C1 segment of cervical spinal cord (tissue), 14 donors: ENCODE results near the gene SH3BP4.
"Not testable (repeated sequence)": the region's sequence is repeated elsewhere in the genome, so short reads cannot be mapped to it uniquely, and the experiment has no call there.

Source experiments
- DNase-seq, 14 donors: peaks; one replicate each; lab custom pipeline; 2025; lab: John Stamatoyannopoulos, UW

The SH3BP4 gene

GRCh38 chr2:235010117-235010714 is 58.4 kb downstream of the SH3BP4 start:
- DNase-seq, result no peak

- no peak for DNase-seq
Measured at GRCh38 chr2:235011607-235011928, 59.8 kb downstream of the SH3BP4 start.

GRCh38 chr2:235011929-235012631 is 60.3 kb downstream of the SH3BP4 start:
- no peak for DNase-seq

GRCh38 chr2:235017441-235017840 is 65.6 kb downstream of the SH3BP4 start:
- DNase-seq, result no peak

- no peak for DNase-seq
Measured at GRCh38 chr2:235018838-235019237, 67.0 kb downstream of the SH3BP4 start.

- not testable (repeated sequence) for DNase-seq
Measured at GRCh38 chr2:235020141-235020540, 68.3 kb downstream of the SH3BP4 start.

GRCh38 chr2:235021752-235022151 is 69.9 kb downstream of the SH3BP4 start:
- DNase-seq, result no peak

- no peak for DNase-seq
Measured at GRCh38 chr2:235024191-235024860, 72.5 kb downstream of the SH3BP4 start.

- DNase-seq, result peak in 5 of 14 donors; percentile 15 to 57 (median 24)
Measured at GRCh38 chr2:235024931-235025773, 73.3 kb downstream of the SH3BP4 start.

- peak in 1 of 14 donors; percentile 7 for DNase-seq
Measured at GRCh38 chr2:235025800-235026536, 74.2 kb downstream of the SH3BP4 start.

GRCh38 chr2:235026649-235027557 is 75.1 kb downstream of the SH3BP4 start:
- no peak for DNase-seq

- peak in 1 of 14 donors; percentile 28 for DNase-seq
Measured at GRCh38 chr2:235027558-235028214, 75.9 kb downstream of the SH3BP4 start.

GRCh38 chr2:235028646-235029045 is 76.8 kb downstream of the SH3BP4 start:
- no peak for DNase-seq

- DNase-seq, result no peak
Measured at GRCh38 chr2:235029054-235029453, 77.2 kb downstream of the SH3BP4 start.

GRCh38 chr2:235030126-235030525 is 78.3 kb downstream of the SH3BP4 start:
- DNase-seq, result no peak

GRCh38 chr2:235030936-235031335 is 79.1 kb downstream of the SH3BP4 start:
- DNase-seq, result no peak

- no peak for DNase-seq
Measured at GRCh38 chr2:235031686-235032373, 80.0 kb downstream of the SH3BP4 start.

- no peak for DNase-seq
Measured at GRCh38 chr2:235032466-235032865, 80.6 kb downstream of the SH3BP4 start.

- DNase-seq, result no peak
Measured at GRCh38 chr2:235032949-235033348, 81.1 kb downstream of the SH3BP4 start.
